K562 (cell line): ENCODE measurements around the gene CCR2. TPM values are rescaled to one million over a fixed set of nuclear protein-coding genes. Genes with fewer than 3 reads are reported as not detected.

Experiments
- ATAC-seq: fragments of 200-7000 bp; cut with Tn5 transposase; 3 replicates; pipeline ENCODE4 v1.9.1; 2020; ENCODE audit warnings: moderate library complexity
- BruUV-seq: library from RNA; stranded (reverse); fragments of 400-500 nt; replicated peaks from 2 replicates; lab custom pipeline; 2021; lab: Mats Ljungman, UMichigan
- CTCF ChIA-PET: fragments of 300-600 bp; formaldehyde crosslinking; extraction: SDS; loops from one replicate; lab custom pipeline; 2021; ENCODE audit warnings: low intra/inter-chr PET ratio; lab: Yijun Ruan, JAX
- POLR2A ChIA-PET: fragments of 300-600, 350-650 bp; sonication (Branson Sonifier 250); formaldehyde crosslinking; extraction: SDS; loops from one replicate; lab custom pipeline; 2021; ENCODE audit warnings: antibody characterized with exemption, inconsistent platforms; lab: Yijun Ruan, JAX
- DNase-seq, 4 experiments: peaks; one replicate each; pipeline versions ENCODE4 v3.0.0 to v3.0.0-alpha.2; 2011 to 2018; ENCODE audit warnings: low spot score in 3 of 4, mixed read lengths in 3 of 4; ENCODE audit errors: extremely low read depth in 1 of 4
- FAIRE-seq: peaks from 2 replicates; lab custom pipeline; 2011; peaks lifted over from hg19 to GRCh38; lab: Jason Lieb, UNC
- H2AFZ ChIP-seq: 2 replicates; pipeline ENCODE4 v1.6.0; 2011; ENCODE audit warnings: low read depth, low read length, control low read depth, inconsistent platforms
- H3K27ac ChIP-seq: fragments of 200-600 bp; 3 replicates; pipeline ENCODE4 v1.8.0; 2011; ENCODE audit warnings: low read depth, mild to moderate bottlenecking, control low read depth, inconsistent platforms, low read length, moderate library complexity, mixed read lengths; ENCODE audit errors: extremely low read depth
- H3K27me3 ChIP-seq, 2 experiments: fragments of 300-600 bp in 1 of 2; 2 replicates in 1 of 2; 3 replicates in 1 of 2; pipeline versions ENCODE4 v1.6.0 to v1.8.0; 2011; ENCODE audit warnings: inconsistent platforms in 2 of 2, low read length in 2 of 2, mild to moderate bottlenecking in 1 of 2, mixed read lengths in 1 of 2, moderate library complexity in 1 of 2; ENCODE audit not compliant: control insufficient read depth in 2 of 2, insufficient read depth in 2 of 2
- H3K36me3 ChIP-seq: fragments of 300-600 bp; 3 replicates; pipeline ENCODE4 v1.8.0; 2011; ENCODE audit warnings: mild to moderate bottlenecking, low read length, inconsistent platforms; ENCODE audit not compliant: control insufficient read depth, insufficient read depth
- H3K4me1 ChIP-seq, 2 experiments: fragments of 200-600 bp in 1 of 2; replicated peaks in 1 of 2; 2 replicates in 1 of 2; 3 replicates in 1 of 2; pipeline versions ENCODE4 v1.5.1 to v1.8.0; 2011; ENCODE audit warnings: inconsistent platforms in 2 of 2, low read length in 2 of 2, mild to moderate bottlenecking in 1 of 2, mixed read lengths in 1 of 2, moderate library complexity in 1 of 2; ENCODE audit not compliant: control insufficient read depth in 2 of 2, insufficient read depth in 2 of 2
- H3K4me2 ChIP-seq: 2 replicates; pipeline ENCODE4 v1.6.1; 2011; ENCODE audit warnings: low read length, control low read depth, inconsistent platforms, mixed read lengths; ENCODE audit not compliant: insufficient read depth
- H3K4me3 ChIP-seq: fragments of 200-600 bp; sonication (generic), shearing (Covaris generic); 2 replicates; pipeline ENCODE4 v1.5.1; 2016; ENCODE audit warnings: control low read depth, inconsistent platforms
- H3K79me2 ChIP-seq: fragments of 200-600 bp; 3 replicates; pipeline ENCODE4 v1.8.0; 2011; ENCODE audit warnings: low read length, inconsistent platforms; ENCODE audit not compliant: control insufficient read depth, insufficient read depth
- H3K9ac ChIP-seq, 2 experiments: 2 replicates each; pipeline versions ENCODE4 v1.6.0 to v1.6.1; 2011; ENCODE audit warnings: low read depth in 2 of 2, low read length in 2 of 2, control low read depth in 1 of 2, inconsistent platforms in 1 of 2, mild to moderate bottlenecking in 1 of 2, mixed read lengths in 1 of 2; ENCODE audit not compliant: insufficient read depth in 1 of 2
- H3K9me1 ChIP-seq: one replicate; pipeline ENCODE4 v1.6.0; 2011; ENCODE audit warnings: inconsistent platforms, mild to moderate bottlenecking, low read length, moderate library complexity; ENCODE audit not compliant: control insufficient read depth, insufficient read depth
- H3K9me3 ChIP-seq: replicated peaks from 2 replicates; pipeline ENCODE4 v1.5.1; 2011; ENCODE audit warnings: low read depth, low read length, inconsistent platforms; ENCODE audit not compliant: control insufficient read depth, insufficient read depth
- H4K20me1 ChIP-seq: replicated peaks from 2 replicates; pipeline ENCODE4 v1.6.1; 2011; ENCODE audit warnings: low read length, inconsistent platforms, mixed read lengths; ENCODE audit not compliant: control insufficient read depth, insufficient read depth
- CTCFL ChIP-seq: IDR thresholded peaks from 2 replicates; pipeline ENCODE4 v1.6.1; 2011; ENCODE audit warnings: borderline replicate concordance, low read depth, mild to moderate bottlenecking, moderate library complexity, low read length; ENCODE audit not compliant: insufficient read depth, poor library complexity, severe bottlenecking
- ELF4 ChIP-seq: fragments of 450-650 bp; formaldehyde crosslinking; IDR thresholded peaks from 2 replicates; pipeline ENCODE4 v1.4.0; 2022; ENCODE audit warnings: missing genetic modification characterization
- NFXL1 ChIP-seq: fragments of 450-650 bp; formaldehyde crosslinking; IDR thresholded peaks from 2 replicates; pipeline ENCODE4 v1.4.0; 2021; ENCODE audit warnings: mild to moderate bottlenecking
- NR2F6 ChIP-seq: fragments of 450-650 bp; formaldehyde crosslinking; IDR thresholded peaks from 2 replicates; pipeline ENCODE4 v1.4.0; 2020; ENCODE audit warnings: mild to moderate bottlenecking
- PHB ChIP-seq: fragments of 250-450 bp; sonication (Bioruptor Pico); IDR thresholded peaks from 2 replicates; pipeline ENCODE4 v1.5.0; 2021
- THRA ChIP-seq: fragments of 450-650 bp; IDR thresholded peaks from 2 replicates; pipeline ENCODE4 v1.6.1; 2017; ENCODE audit warnings: mild to moderate bottlenecking, moderate library complexity
- THRAP3 ChIP-seq: fragments of 450-650 bp; IDR thresholded peaks from 2 replicates; pipeline ENCODE4 v1.6.1; 2016; ENCODE audit warnings: mild to moderate bottlenecking, inconsistent platforms, borderline replicate concordance
- ZBTB5 ChIP-seq: fragments of 450-650 bp; IDR thresholded peaks from 2 replicates; pipeline ENCODE4 v1.6.1; 2017; ENCODE audit warnings: antibody characterized with exemption
- ZNF407 ChIP-seq: fragments of 450-650 bp; IDR thresholded peaks from 2 replicates; pipeline ENCODE4 v1.6.1; 2016; ENCODE audit warnings: low read depth
- WGBS: fragments of 100-300 bp; shearing (Covaris generic); methylation state at CpG from one replicate; pipeline ENCODE4 v1.1.6; 2016; ENCODE audit warnings: low coverage, mixed read lengths; ENCODE audit not compliant: insufficient coverage; ENCODE audit errors: missing lambda C conversion rate; 5-methylcytosine and 5-hydroxymethylcytosine counted together
- in situ Hi-C: fragments of 300-500 bp; cut with MboI; formaldehyde crosslinking; loops from 4 replicates; pipeline ENCODE4 v1.15.0; 2018; ENCODE audit warnings: inconsistent platforms, mixed read lengths
- intact Hi-C: fragments of 100-400 bp; cut with micrococcal nuclease; formaldehyde crosslinking; loops from 2 replicates; pipeline ENCODE4 v1.14.2; 2022
- polyA plus RNA-seq, 8 experiments: library from polyadenylated mRNA; depleted of rRNA in 4 of 8; stranded (reverse) in 5 of 8; unstranded in 3 of 8; fragments of >200 nt; fragmentation: Nextera tagmentation in 2 of 8; fragmentation: Illumina TruSeq in 1 of 8; extraction: Ambion mirVana in 2 of 8; extraction: Trizol in 1 of 8; gene quantifications; 2 replicates each; pipeline versions ENCODE4 v1.2.1 to v1.2.3, GENCODE V29; 2011 to 2014; ENCODE audit warnings: inconsistent platforms in 1 of 8, missing spikeins in 1 of 8
- total RNA-seq, 7 experiments: library from RNA; depleted of rRNA in 6 of 7; stranded (reverse); fragments of >200 nt in 6 of 7; fragmentation: Illumina TruSeq in 2 of 7; extraction: Trizol in 2 of 7; gene quantifications; 2 replicates each; pipeline versions ENCODE4 v1.2.1 to v1.2.3, GENCODE V29; 2011 to 2021; ENCODE audit warnings: low replicate concordance in 1 of 7

CCR2 gene
- total and polyA plus RNA-seq, 9 of the 15 experiments (the other 6 are each of a cell fraction or from before 2014, with no cell fraction given): not detected

- Histone ChIP-seq H3K36me3 (no peaks in the 10 kb centered on the region), H3K4me3 (no peak overlapping the region), H3K9ac (no peak overlapping the region), H4K20me1 (no peaks in the 10 kb centered on the region), H3K4me1 (peaks cover 0 to 22% of the 10 kb centered on the region in 2 experiments; a peak in 4 of 5 replicates), H3K4me2 (no peak overlapping the region), H3K79me2 (no peaks in the 10 kb centered on the region), H2AFZ (no peak overlapping the region), H3K9me3 (no peaks in the 10 kb centered on the region), H3K27me3 (peaks cover 2 to 23% of the 10 kb centered on the region in 2 experiments; a peak in 2 of 5 replicates), H3K9me1 (no peaks in the 10 kb centered on the region), H3K27ac (no peak overlapping the region)
- no TSS peak for BruUV-seq
- ChIA-PET CTCF (no interaction called here), POLR2A (interaction anchor here (1.5 kb wide), 1 partner anchor 12 kb away, joined by 3 read pairs; no protein-coding TSS in a partner anchor)
- WGBS: 24% methylated on average over 2 of the region's 2 CpGs
- in situ Hi-C loops (no loop called here), intact Hi-C loops (no loop called here)
- no peak for ATAC-seq
- no peak for DNase-seq
- no peak for FAIRE-seq
- TF ChIP-seq THRA: no peak
- TF ChIP-seq PHB: no peak
- no peak for TF ChIP-seq NR2F6 (CRISPR knock-in tag)
- no peak for TF ChIP-seq CTCFL
- no peak for TF ChIP-seq NFXL1 (CRISPR knock-in tag)
- no peak for TF ChIP-seq ZNF407
- no peak for TF ChIP-seq THRAP3
- no peak for TF ChIP-seq ZBTB5
- no peak for TF ChIP-seq ELF4 (CRISPR knock-in tag)
Observed at GRCh38 chr3:46393011-46393410, 39.1 kb downstream of the CCR2 start.
